K562 (cell line): ENCODE measurements around the gene CERS1. TPM values are rescaled to one million over a fixed set of nuclear protein-coding genes. Genes with fewer than 3 reads are reported as not detected.

Source experiments
- ATAC-seq: fragments of 200-7000 bp; cut with Tn5 transposase; 3 replicates; pipeline ENCODE4 v1.9.1; 2020; ENCODE audit warnings: moderate library complexity
- BruUV-seq: library from RNA; stranded (reverse); fragments of 400-500 nt; replicated peaks from 2 replicates; lab custom pipeline; 2021; lab: Mats Ljungman, UMichigan
- CTCF ChIA-PET: fragments of 300-600 bp; formaldehyde crosslinking; extraction: SDS; loops from one replicate; lab custom pipeline; 2021; ENCODE audit warnings: low intra/inter-chr PET ratio; lab: Yijun Ruan, JAX
- POLR2A ChIA-PET: fragments of 300-600, 350-650 bp; sonication (Branson Sonifier 250); formaldehyde crosslinking; extraction: SDS; loops from one replicate; lab custom pipeline; 2021; ENCODE audit warnings: antibody characterized with exemption, inconsistent platforms; lab: Yijun Ruan, JAX
- DNase-seq, 4 experiments: peaks; one replicate each; pipeline versions ENCODE4 v3.0.0 to v3.0.0-alpha.2; 2011 to 2018; ENCODE audit warnings: low spot score in 3 of 4, mixed read lengths in 3 of 4; ENCODE audit errors: extremely low read depth in 1 of 4
- FAIRE-seq: peaks from 2 replicates; lab custom pipeline; 2011; peaks lifted over from hg19 to GRCh38; lab: Jason Lieb, UNC
- H2AFZ ChIP-seq: 2 replicates; pipeline ENCODE4 v1.6.0; 2011; ENCODE audit warnings: low read depth, low read length, control low read depth, inconsistent platforms
- H3K27ac ChIP-seq: fragments of 200-600 bp; 3 replicates; pipeline ENCODE4 v1.8.0; 2011; ENCODE audit warnings: low read depth, mild to moderate bottlenecking, control low read depth, inconsistent platforms, low read length, moderate library complexity, mixed read lengths; ENCODE audit errors: extremely low read depth
- H3K27me3 ChIP-seq, 2 experiments: fragments of 300-600 bp in 1 of 2; 2 replicates in 1 of 2; 3 replicates in 1 of 2; pipeline versions ENCODE4 v1.6.0 to v1.8.0; 2011; ENCODE audit warnings: inconsistent platforms in 2 of 2, low read length in 2 of 2, mild to moderate bottlenecking in 1 of 2, mixed read lengths in 1 of 2, moderate library complexity in 1 of 2; ENCODE audit not compliant: control insufficient read depth in 2 of 2, insufficient read depth in 2 of 2
- H3K36me3 ChIP-seq: fragments of 300-600 bp; 3 replicates; pipeline ENCODE4 v1.8.0; 2011; ENCODE audit warnings: mild to moderate bottlenecking, low read length, inconsistent platforms; ENCODE audit not compliant: control insufficient read depth, insufficient read depth
- H3K4me1 ChIP-seq, 2 experiments: fragments of 200-600 bp in 1 of 2; replicated peaks in 1 of 2; 2 replicates in 1 of 2; 3 replicates in 1 of 2; pipeline versions ENCODE4 v1.5.1 to v1.8.0; 2011; ENCODE audit warnings: inconsistent platforms in 2 of 2, low read length in 2 of 2, mild to moderate bottlenecking in 1 of 2, mixed read lengths in 1 of 2, moderate library complexity in 1 of 2; ENCODE audit not compliant: control insufficient read depth in 2 of 2, insufficient read depth in 2 of 2
- H3K4me2 ChIP-seq: 2 replicates; pipeline ENCODE4 v1.6.1; 2011; ENCODE audit warnings: low read length, control low read depth, inconsistent platforms, mixed read lengths; ENCODE audit not compliant: insufficient read depth
- H3K4me3 ChIP-seq: fragments of 200-600 bp; sonication (generic), shearing (Covaris generic); 2 replicates; pipeline ENCODE4 v1.5.1; 2016; ENCODE audit warnings: control low read depth, inconsistent platforms
- H3K79me2 ChIP-seq: fragments of 200-600 bp; 3 replicates; pipeline ENCODE4 v1.8.0; 2011; ENCODE audit warnings: low read length, inconsistent platforms; ENCODE audit not compliant: control insufficient read depth, insufficient read depth
- H3K9ac ChIP-seq, 2 experiments: 2 replicates each; pipeline versions ENCODE4 v1.6.0 to v1.6.1; 2011; ENCODE audit warnings: low read depth in 2 of 2, low read length in 2 of 2, control low read depth in 1 of 2, inconsistent platforms in 1 of 2, mild to moderate bottlenecking in 1 of 2, mixed read lengths in 1 of 2; ENCODE audit not compliant: insufficient read depth in 1 of 2
- H3K9me1 ChIP-seq: one replicate; pipeline ENCODE4 v1.6.0; 2011; ENCODE audit warnings: inconsistent platforms, mild to moderate bottlenecking, low read length, moderate library complexity; ENCODE audit not compliant: control insufficient read depth, insufficient read depth
- H3K9me3 ChIP-seq: replicated peaks from 2 replicates; pipeline ENCODE4 v1.5.1; 2011; ENCODE audit warnings: low read depth, low read length, inconsistent platforms; ENCODE audit not compliant: control insufficient read depth, insufficient read depth
- H4K20me1 ChIP-seq: replicated peaks from 2 replicates; pipeline ENCODE4 v1.6.1; 2011; ENCODE audit warnings: low read length, inconsistent platforms, mixed read lengths; ENCODE audit not compliant: control insufficient read depth, insufficient read depth
- CEBPZ ChIP-seq: fragments of 150-350 bp; IDR thresholded peaks from 2 replicates; pipeline ENCODE4 v1.6.1; 2014; ENCODE audit warnings: low read depth, mild to moderate bottlenecking, low read length, borderline replicate concordance
- POLR2G ChIP-seq: fragments of 200-400 bp; formaldehyde crosslinking; IDR thresholded peaks from 2 replicates; pipeline ENCODE4 v1.6.1; 2017; ENCODE audit warnings: low read depth, mild to moderate bottlenecking, antibody characterized with exemption, low read length, moderate library complexity
- RBM22 ChIP-seq: fragments of 200-400 bp; formaldehyde crosslinking; IDR thresholded peaks from 2 replicates; pipeline ENCODE4 v1.6.1; 2018; ENCODE audit warnings: low read length, low read depth; ENCODE audit not compliant: poor library complexity, severe bottlenecking
- SMAD1 ChIP-seq: fragments of 150-350 bp; IDR thresholded peaks from 2 replicates; pipeline ENCODE4 v1.6.1; 2014; ENCODE audit warnings: low read length, low read depth; ENCODE audit not compliant: partially characterized antibody
- ZBTB33 ChIP-seq: sonication (generic); formaldehyde crosslinking; IDR thresholded peaks from 2 replicates; pipeline ENCODE4 v1.8.1; 2023; ENCODE audit warnings: mild to moderate bottlenecking, missing genetic modification reagents
- ZFX ChIP-seq: sonication (generic); formaldehyde crosslinking; IDR thresholded peaks from 2 replicates; pipeline ENCODE4 v1.8.0; 2022; ENCODE audit warnings: mild to moderate bottlenecking, missing genetic modification reagents, moderate library complexity
- ZNF133 ChIP-seq: fragments of 250-450 bp; sonication (Bioruptor Pico); IDR thresholded peaks from 2 replicates; pipeline ENCODE4 v1.4.0; 2020; ENCODE audit warnings: mild to moderate bottlenecking
- WGBS: fragments of 100-300 bp; shearing (Covaris generic); methylation state at CpG from one replicate; pipeline ENCODE4 v1.1.6; 2016; ENCODE audit warnings: low coverage, mixed read lengths; ENCODE audit not compliant: insufficient coverage; ENCODE audit errors: missing lambda C conversion rate; 5-methylcytosine and 5-hydroxymethylcytosine counted together
- in situ Hi-C: fragments of 300-500 bp; cut with MboI; formaldehyde crosslinking; loops from 4 replicates; pipeline ENCODE4 v1.15.0; 2018; ENCODE audit warnings: inconsistent platforms, mixed read lengths
- intact Hi-C: fragments of 100-400 bp; cut with micrococcal nuclease; formaldehyde crosslinking; loops from 2 replicates; pipeline ENCODE4 v1.14.2; 2022
- polyA plus RNA-seq, 8 experiments: library from polyadenylated mRNA; depleted of rRNA in 4 of 8; stranded (reverse) in 5 of 8; unstranded in 3 of 8; fragments of >200 nt; fragmentation: Nextera tagmentation in 2 of 8; fragmentation: Illumina TruSeq in 1 of 8; extraction: Ambion mirVana in 2 of 8; extraction: Trizol in 1 of 8; gene quantifications; 2 replicates each; pipeline versions ENCODE4 v1.2.1 to v1.2.3, GENCODE V29; 2011 to 2014; ENCODE audit warnings: inconsistent platforms in 1 of 8, missing spikeins in 1 of 8
- total RNA-seq, 7 experiments: library from RNA; depleted of rRNA in 6 of 7; stranded (reverse); fragments of >200 nt in 6 of 7; fragmentation: Illumina TruSeq in 2 of 7; extraction: Trizol in 2 of 7; gene quantifications; 2 replicates each; pipeline versions ENCODE4 v1.2.1 to v1.2.3, GENCODE V29; 2011 to 2021; ENCODE audit warnings: low replicate concordance in 1 of 7

CERS1 gene
- total and polyA plus RNA-seq, 9 of the 15 experiments (the other 6 are each of a cell fraction or from before 2014, with no cell fraction given): 0.33 to 1.5 (median 0.86) TPM; not detected in 2

- ATAC-seq (no peak), DNase-seq (no peak), FAIRE-seq (no peak)
- no TSS peak for BruUV-seq
- 0 out of 2 replicates have a peak, but pooled peaks cover 6% of the 10 kb centered on the region for H4K20me1 ChIP-seq
- CTCF ChIA-PET: no interaction called here
- POLR2A ChIA-PET: interaction anchor here (0.7 to 0.8 kb wide), 2 partner anchors 8 to 15 kb away, joined by 3 read pairs; no protein-coding TSS in a partner anchor
- intact Hi-C loops (loop anchor here (5.0 kb wide), 1 partner anchor 97 kb away; no protein-coding TSS in a partner anchor), in situ Hi-C loops (no loop called here)
- H3K4me2 ChIP-seq: no peak overlapping the region
- no peak for TF ChIP-seq ZNF133
- TF ChIP-seq POLR2G: peak; percentile 18; the same call in 1 of the 2 replicates
- 0 out of 2 replicates have a peak, but pooled peaks have one; percentile 48 for TF ChIP-seq ZBTB33
- TF ChIP-seq RBM22: peak; percentile 60
- no peak for TF ChIP-seq CEBPZ
- no peak for TF ChIP-seq SMAD1
- no peak for TF ChIP-seq ZFX (CRISPR knock-in tag)
- H3K9ac ChIP-seq: no peak overlapping the region
- H3K79me2 ChIP-seq: no peaks in the 10 kb centered on the region
- H3K9me3 ChIP-seq: no peaks in the 10 kb centered on the region
- no peak overlapping the region for H3K27ac ChIP-seq
- H2AFZ ChIP-seq: no peak overlapping the region
- WGBS: 96% methylated on average over 10 of the region's 71 CpGs
- H3K4me3 ChIP-seq: no peak overlapping the region
- peaks cover 8 to 55% of the 10 kb centered on the region in 2 experiments for H3K4me1 ChIP-seq
- H3K27me3 ChIP-seq: no peaks in the 10 kb centered on the region
- H3K36me3 ChIP-seq: peaks cover 42% of the 10 kb centered on the region; the same call in 2 of the 3 replicates
- peaks cover 3% of the 10 kb centered on the region for H3K9me1 ChIP-seq
Measured at GRCh38 chr19:18869023-18869618, 26.8 kb downstream of the CERS1 start.
